HepG2 (cell line): ENCODE data around the gene KRTAP10-11. TPM values are rescaled to one million over a fixed set of nuclear protein-coding genes. Genes with fewer than 3 reads are reported as not detected.

Source experiments
- ATAC-seq: fragments of 200-7000 bp; cut with Tn5 transposase; 3 replicates; pipeline ENCODE4 v1.9.1; 2020; ENCODE audit warnings: mild to moderate bottlenecking, moderate library complexity
- BruUV-seq: library from RNA; stranded (reverse); fragments of 400-500 nt; replicated peaks from 2 replicates; lab custom pipeline; 2021; lab: Mats Ljungman, UMichigan
- CTCF ChIA-PET: fragments of 300-600 bp; formaldehyde crosslinking; extraction: SDS; loops from one replicate; lab custom pipeline; 2021; ENCODE audit warnings: low total read pairs, inconsistent platforms, low intra/inter-chr PET ratio; lab: Yijun Ruan, JAX
- POLR2A ChIA-PET: fragments of 350-600 bp; sonication (Branson Sonifier 250); formaldehyde crosslinking; loops from one replicate; lab custom pipeline; 2020; ENCODE audit warnings: antibody characterized with exemption, inconsistent platforms; lab: Yijun Ruan, JAX
- DNase-seq: peaks from one replicate; pipeline ENCODE4 v3.0.0-alpha.2; 2015; ENCODE audit warnings: low spot score
- FAIRE-seq: peaks from 3 replicates; lab custom pipeline; 2011; peaks lifted over from hg19 to GRCh38; lab: Jason Lieb, UNC
- H2AFZ ChIP-seq: one replicate; pipeline ENCODE4 v1.6.1; 2011; ENCODE audit warnings: low read length, inconsistent platforms
- H3K27ac ChIP-seq: fragments of 300-600 bp; 3 replicates; pipeline ENCODE4 v1.8.0; 2011; ENCODE audit warnings: mixed run types, mild to moderate bottlenecking, mixed read lengths, low read length, inconsistent platforms; ENCODE audit not compliant: insufficient read depth; ENCODE audit errors: extremely low read length
- H3K27me3 ChIP-seq, 2 experiments: fragments of 200-600 bp in 1 of 2; 2 replicates in 1 of 2; 3 replicates in 1 of 2; pipeline versions ENCODE4 v1.6.0 to v1.8.0; 2011; ENCODE audit warnings: low read length in 2 of 2, mild to moderate bottlenecking in 2 of 2, moderate library complexity in 2 of 2, inconsistent platforms in 1 of 2; ENCODE audit not compliant: insufficient read depth in 2 of 2, control insufficient read depth in 1 of 2
- H3K36me3 ChIP-seq, 2 experiments: fragments of 200-600 bp in 1 of 2; replicated peaks in 1 of 2; 2 replicates in 1 of 2; 3 replicates in 1 of 2; pipeline versions ENCODE4 v1.5.1 to v1.8.0; 2011; ENCODE audit warnings: low read length in 2 of 2, inconsistent platforms in 1 of 2; ENCODE audit not compliant: insufficient read depth in 2 of 2, control insufficient read depth in 1 of 2
- H3K4me1 ChIP-seq: 2 replicates; pipeline ENCODE4 v1.5.1; 2012; ENCODE audit warnings: low read length, inconsistent platforms; ENCODE audit not compliant: insufficient read depth
- H3K4me2 ChIP-seq: 2 replicates; pipeline ENCODE4 v1.6.0; 2011; ENCODE audit warnings: low read depth, low read length, inconsistent platforms
- H3K4me3 ChIP-seq, 3 experiments: fragments of 200-600 bp in 1 of 3; sonication (generic), shearing (Covaris generic) in 1 of 3; replicated peaks in 1 of 3; 2 replicates each; pipeline ENCODE4 v1.5.1; 2011 to 2016; ENCODE audit warnings: low read length in 3 of 3, inconsistent platforms in 2 of 3, low read depth in 2 of 3, mild to moderate bottlenecking in 2 of 3, control low read depth in 1 of 3, mixed read lengths in 1 of 3; ENCODE audit not compliant: insufficient read depth in 1 of 3
- H3K79me2 ChIP-seq: one replicate; pipeline ENCODE4 v1.6.1; 2011; ENCODE audit warnings: low read length, inconsistent platforms; ENCODE audit not compliant: insufficient read depth
- H3K9ac ChIP-seq: 2 replicates; pipeline ENCODE4 v1.6.0; 2011; ENCODE audit warnings: mild to moderate bottlenecking, low read depth, low read length, inconsistent platforms; ENCODE audit not compliant: insufficient read depth
- H3K9me3 ChIP-seq: 2 replicates; pipeline ENCODE4 v1.5.1; 2012; ENCODE audit warnings: mild to moderate bottlenecking, low read length
- H4K20me1 ChIP-seq: 2 replicates; pipeline ENCODE4 v1.6.0; 2011; ENCODE audit warnings: inconsistent platforms, mild to moderate bottlenecking, low read length, moderate library complexity; ENCODE audit not compliant: insufficient read depth
- CREB3 ChIP-seq: sonication (generic); formaldehyde crosslinking; IDR thresholded peaks from 2 replicates; pipeline ENCODE4 v1.5.0; 2020; ENCODE audit warnings: missing genetic modification reagents
- HNF4G ChIP-seq, 2 experiments: sonication (generic) in 1 of 2; formaldehyde crosslinking in 1 of 2; IDR thresholded peaks; 2 replicates each; pipeline versions ENCODE4 v1.4.0 to v1.6.1; 2011 to 2020; ENCODE audit warnings: borderline replicate concordance in 2 of 2, low read depth in 2 of 2, mild to moderate bottlenecking in 2 of 2, low read length in 1 of 2, missing genetic modification reagents in 1 of 2, moderate library complexity in 1 of 2
- KDM3A ChIP-seq: IDR thresholded peaks from 2 replicates; pipeline ENCODE4 v1.6.1; 2018; ENCODE audit warnings: low read depth, missing compliant biosample characterization
- POLR2A ChIP-seq, 2 experiments: IDR thresholded peaks; 2 replicates each; pipeline ENCODE4 v1.6.1; 2011; ENCODE audit warnings: low read depth in 2 of 2, low read length in 2 of 2, mild to moderate bottlenecking in 1 of 2, moderate library complexity in 1 of 2; ENCODE audit not compliant: insufficient read depth in 1 of 2
- SIN3A ChIP-seq: IDR thresholded peaks from 2 replicates; pipeline ENCODE4 v1.6.1; 2011; ENCODE audit warnings: low read depth, mild to moderate bottlenecking, control low read depth, low read length, borderline replicate concordance
- SP140L ChIP-seq: sonication (generic); formaldehyde crosslinking; IDR thresholded peaks from 2 replicates; pipeline ENCODE4 v1.4.0; 2020; ENCODE audit warnings: missing genetic modification reagents, borderline replicate concordance
- SYNCRIP ChIP-seq: fragments of 200-400 bp; formaldehyde crosslinking; IDR thresholded peaks from 2 replicates; pipeline ENCODE4 v1.6.1; 2018; ENCODE audit warnings: mild to moderate bottlenecking, low read depth, low read length; ENCODE audit not compliant: insufficient read depth
- TBP ChIP-seq: sonication (generic); formaldehyde crosslinking; IDR thresholded peaks from 2 replicates; pipeline ENCODE4 v1.5.0; 2020; ENCODE audit warnings: missing genetic modification reagents
- TRIM24 ChIP-seq: sonication (generic); formaldehyde crosslinking; IDR thresholded peaks from 2 replicates; pipeline ENCODE4 v1.8.0; 2022; ENCODE audit warnings: mild to moderate bottlenecking, missing genetic modification reagents
- U2AF1 ChIP-seq: fragments of 200-400 bp; formaldehyde crosslinking; optimal IDR thresholded peaks from 2 replicates; pipeline ENCODE3; 2017; ENCODE audit warnings: mild to moderate bottlenecking, low read depth, low read length
- ZFP62 ChIP-seq: sonication (generic); formaldehyde crosslinking; IDR thresholded peaks from 2 replicates; pipeline ENCODE4 v1.4.0; 2020; ENCODE audit warnings: missing genetic modification reagents
- ZNF773 ChIP-seq: sonication (generic); formaldehyde crosslinking; IDR thresholded peaks from 2 replicates; pipeline ENCODE4 v1.4.0; 2020; ENCODE audit warnings: missing genetic modification reagents, borderline replicate concordance
- ZNF776 ChIP-seq: sonication (generic); formaldehyde crosslinking; IDR thresholded peaks from 2 replicates; pipeline ENCODE4 v1.4.0; 2020; ENCODE audit warnings: mild to moderate bottlenecking, missing genetic modification reagents
- ZNF883 ChIP-seq: sonication (generic); formaldehyde crosslinking; IDR thresholded peaks from 2 replicates; pipeline ENCODE4 v1.5.1; 2020; ENCODE audit warnings: mild to moderate bottlenecking, missing genetic modification reagents; ENCODE audit errors: not compliant biosample characterization
- ZSCAN31 ChIP-seq: sonication (generic); formaldehyde crosslinking; IDR thresholded peaks from 2 replicates; pipeline ENCODE4 v1.5.0; 2020; ENCODE audit warnings: low read depth, mild to moderate bottlenecking, missing genetic modification reagents
- WGBS: methylation state at CpG from one replicate; pipeline ENCODE4 v1.1.6; 2017; ENCODE audit warnings: low lambda C conversion rate; 5-methylcytosine and 5-hydroxymethylcytosine counted together
- in situ Hi-C: cut with HindIII; loops from 2 replicates; pipeline ENCODE4 v1.10.0; 2017; ENCODE audit warnings: low pct_unique_long_range_greater_than_20kb; ENCODE audit not compliant: extremely low pct_ligation_motif_present
- intact Hi-C: fragments of 100-400 bp; cut with micrococcal nuclease; formaldehyde crosslinking; loops from one replicate; pipeline ENCODE4 v1.10.0; 2022; ENCODE audit not compliant: unreplicated experiment
- polyA plus RNA-seq, 8 experiments: library from polyadenylated mRNA; depleted of rRNA in 3 of 8; stranded (reverse) in 7 of 8; unstranded in 1 of 8; fragments of >200 nt; fragmentation: Illumina TruSeq in 4 of 8; extraction: Trizol in 4 of 8; gene quantifications; 2 replicates each; pipeline versions ENCODE4 v1.2.1 to v1.2.3, GENCODE V29; 2011 to 2016; ENCODE audit warnings: low read depth in 4 of 8, missing spikeins in 1 of 8, mixed read lengths in 1 of 8; ENCODE audit not compliant: insufficient read depth in 1 of 8
- total RNA-seq, 5 experiments: library from RNA; depleted of rRNA; stranded (reverse); fragments of >200 nt; fragmentation: Illumina TruSeq; extraction: Trizol; gene quantifications; 2 replicates each; pipeline ENCODE4 v1.2.3, GENCODE V29; 2016; ENCODE audit warnings: low read depth in 1 of 5
- TF ChIP-seq, protein P1 (sequence below): sonication (generic); formaldehyde crosslinking; IDR thresholded peaks from 2 replicates; pipeline ENCODE4 v1.4.0; 2020; ENCODE audit warnings: mild to moderate bottlenecking, missing genetic modification reagents
- TF ChIP-seq, protein P2 (sequence below): sonication (generic); formaldehyde crosslinking; IDR thresholded peaks from 2 replicates; pipeline ENCODE4 v1.4.0; 2020; ENCODE audit warnings: missing genetic modification reagents

Gene KRTAP10-11
- total and polyA plus RNA-seq, 2 of the 13 experiments (the other 11 are each of a cell fraction or from before 2014, with no cell fraction given), result not detected

GRCh38 chr21:44616591-44616926 lies 29.7 kb upstream of the KRTAP10-11 start:
- Histone ChIP-seq H3K4me2 (no peak overlapping the region), H3K9ac (no peak overlapping the region), H3K4me3 (no peak overlapping the region), H3K27me3 (peaks cover 1 to 28% of the 10 kb centered on the region in 2 experiments; a peak in 3 of 5 replicates), H3K79me2 (no peaks in the 10 kb centered on the region), H4K20me1 (no peaks in the 10 kb centered on the region), H2AFZ (no peak overlapping the region), H3K4me1 (no peaks in the 10 kb centered on the region), H3K27ac (no peak overlapping the region), H3K36me3 (no peaks in the 10 kb centered on the region), H3K9me3 (peaks cover 6% of the 10 kb centered on the region; the same call in 1 of the 2 replicates)
- 25% methylated on average over 3 of the region's 16 CpGs for WGBS
- POLR2A ChIA-PET, result no interaction called here
- in situ Hi-C loops (no loop called here), intact Hi-C loops (no loop called here)
- CTCF ChIA-PET, result no interaction called here
- ATAC-seq, result no peak
- BruUV-seq, result no TSS peak
- DNase-seq, result no peak
- FAIRE-seq, result no peak
- TF ChIP-seq ZNF883 (no peak), TRIM24 (CRISPR knock-in tag) (no peak), HNF4G (IDR thresholded peaks at IDR 0.05; ENCODE audit: borderline replicate concordance, low read depth, low read length) (no peak), HNF4G (CRISPR knock-in tag; IDR thresholded peaks at IDR 0.05; ENCODE audit: borderline replicate concordance, low read depth) (no peak), SYNCRIP (no peak), TBP (CRISPR knock-in tag) (no peak), ZNF776 (CRISPR knock-in tag) (no peak), CREB3 (CRISPR knock-in tag) (no peak), KDM3A (CRISPR knock-in tag) (no peak), SP140L (CRISPR knock-in tag) (no peak), SIN3A (no peak), POLR2A (IDR thresholded peaks at IDR 0.05; ENCODE audit: insufficient read depth in 1 of 2, low read depth in 2 of 2, low read length in 2 of 2) (no peak), ZFP62 (CRISPR knock-in tag) (no peak), ZNF773 (no peak), ZSCAN31 (CRISPR knock-in tag) (no peak), U2AF1 (no peak)
- TF ChIP-seq, protein P1, sequence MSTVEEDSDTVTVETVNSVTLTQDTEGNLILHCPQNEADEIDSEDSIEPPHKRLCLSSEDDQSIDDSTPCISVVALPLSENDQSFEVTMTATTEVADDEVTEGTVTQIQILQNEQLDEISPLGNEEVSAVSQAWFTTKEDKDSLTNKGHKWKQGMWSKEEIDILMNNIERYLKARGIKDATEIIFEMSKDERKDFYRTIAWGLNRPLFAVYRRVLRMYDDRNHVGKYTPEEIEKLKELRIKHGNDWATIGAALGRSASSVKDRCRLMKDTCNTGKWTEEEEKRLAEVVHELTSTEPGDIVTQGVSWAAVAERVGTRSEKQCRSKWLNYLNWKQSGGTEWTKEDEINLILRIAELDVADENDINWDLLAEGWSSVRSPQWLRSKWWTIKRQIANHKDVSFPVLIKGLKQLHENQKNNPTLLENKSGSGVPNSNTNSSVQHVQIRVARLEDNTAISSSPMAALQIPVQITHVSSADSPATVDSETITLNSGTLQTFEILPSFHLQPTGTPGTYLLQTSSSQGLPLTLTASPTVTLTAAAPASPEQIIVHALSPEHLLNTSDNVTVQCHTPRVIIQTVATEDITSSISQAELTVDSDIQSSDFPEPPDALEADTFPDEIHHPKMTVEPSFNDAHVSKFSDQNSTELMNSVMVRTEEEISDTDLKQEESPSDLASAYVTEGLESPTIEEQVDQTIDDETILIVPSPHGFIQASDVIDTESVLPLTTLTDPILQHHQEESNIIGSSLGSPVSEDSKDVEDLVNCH (CRISPR knock-in tag), result no peak
- TF ChIP-seq, protein P2, sequence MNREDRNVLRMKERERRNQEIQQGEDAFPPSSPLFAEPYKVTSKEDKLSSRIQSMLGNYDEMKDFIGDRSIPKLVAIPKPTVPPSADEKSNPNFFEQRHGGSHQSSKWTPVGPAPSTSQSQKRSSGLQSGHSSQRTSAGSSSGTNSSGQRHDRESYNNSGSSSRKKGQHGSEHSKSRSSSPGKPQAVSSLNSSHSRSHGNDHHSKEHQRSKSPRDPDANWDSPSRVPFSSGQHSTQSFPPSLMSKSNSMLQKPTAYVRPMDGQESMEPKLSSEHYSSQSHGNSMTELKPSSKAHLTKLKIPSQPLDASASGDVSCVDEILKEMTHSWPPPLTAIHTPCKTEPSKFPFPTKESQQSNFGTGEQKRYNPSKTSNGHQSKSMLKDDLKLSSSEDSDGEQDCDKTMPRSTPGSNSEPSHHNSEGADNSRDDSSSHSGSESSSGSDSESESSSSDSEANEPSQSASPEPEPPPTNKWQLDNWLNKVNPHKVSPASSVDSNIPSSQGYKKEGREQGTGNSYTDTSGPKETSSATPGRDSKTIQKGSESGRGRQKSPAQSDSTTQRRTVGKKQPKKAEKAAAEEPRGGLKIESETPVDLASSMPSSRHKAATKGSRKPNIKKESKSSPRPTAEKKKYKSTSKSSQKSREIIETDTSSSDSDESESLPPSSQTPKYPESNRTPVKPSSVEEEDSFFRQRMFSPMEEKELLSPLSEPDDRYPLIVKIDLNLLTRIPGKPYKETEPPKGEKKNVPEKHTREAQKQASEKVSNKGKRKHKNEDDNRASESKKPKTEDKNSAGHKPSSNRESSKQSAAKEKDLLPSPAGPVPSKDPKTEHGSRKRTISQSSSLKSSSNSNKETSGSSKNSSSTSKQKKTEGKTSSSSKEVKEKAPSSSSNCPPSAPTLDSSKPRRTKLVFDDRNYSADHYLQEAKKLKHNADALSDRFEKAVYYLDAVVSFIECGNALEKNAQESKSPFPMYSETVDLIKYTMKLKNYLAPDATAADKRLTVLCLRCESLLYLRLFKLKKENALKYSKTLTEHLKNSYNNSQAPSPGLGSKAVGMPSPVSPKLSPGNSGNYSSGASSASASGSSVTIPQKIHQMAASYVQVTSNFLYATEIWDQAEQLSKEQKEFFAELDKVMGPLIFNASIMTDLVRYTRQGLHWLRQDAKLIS, result no peak
